Stimulated activated CD8-positive, alpha-beta memory T cell treated with anti-CD3 and anti-CD28 coated beads, Interleukin-2, amount 100 ng/mL, for 48 hours (primary cell): ENCODE measurements around the gene PNPLA3.

Source experiments
- DNase-seq, 2 donors: peaks; one replicate each; pipeline ENCODE4 v3.0.0-alpha.2; 2020; ENCODE audit warnings: low read depth in 2 of 2

The PNPLA3 gene

DNA sequence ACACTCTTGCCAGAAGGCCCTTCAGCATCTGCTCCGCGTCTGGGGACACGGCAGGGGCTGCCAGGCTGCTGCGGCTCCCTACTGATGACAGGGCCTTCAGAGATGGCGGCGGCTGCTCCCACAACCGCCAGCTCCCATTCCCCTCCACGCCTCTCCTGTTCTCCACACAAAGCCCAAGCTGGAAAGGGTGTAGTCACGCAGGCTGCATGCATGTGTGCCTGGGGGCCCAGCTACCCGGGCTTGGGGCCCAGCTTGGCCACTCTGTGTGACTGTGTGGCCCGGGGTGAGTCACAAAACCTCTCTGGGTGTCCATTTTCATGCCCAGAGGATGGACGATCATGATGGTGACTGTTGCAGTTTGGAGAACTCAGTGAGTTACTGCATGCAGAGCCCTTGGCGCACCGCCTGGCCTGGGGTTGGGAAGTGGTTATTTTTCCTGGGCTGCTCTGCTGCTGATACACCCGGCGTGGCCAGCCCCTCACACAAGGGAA is 68.8 kb downstream of the PNPLA3 start:
- DNase-seq, result no peak

- DNase-seq, result peak; percentile 34 to 40
Observed at GRCh38 chr22:43993072-43993760, 69.6 kb downstream of the PNPLA3 start.

DNA sequence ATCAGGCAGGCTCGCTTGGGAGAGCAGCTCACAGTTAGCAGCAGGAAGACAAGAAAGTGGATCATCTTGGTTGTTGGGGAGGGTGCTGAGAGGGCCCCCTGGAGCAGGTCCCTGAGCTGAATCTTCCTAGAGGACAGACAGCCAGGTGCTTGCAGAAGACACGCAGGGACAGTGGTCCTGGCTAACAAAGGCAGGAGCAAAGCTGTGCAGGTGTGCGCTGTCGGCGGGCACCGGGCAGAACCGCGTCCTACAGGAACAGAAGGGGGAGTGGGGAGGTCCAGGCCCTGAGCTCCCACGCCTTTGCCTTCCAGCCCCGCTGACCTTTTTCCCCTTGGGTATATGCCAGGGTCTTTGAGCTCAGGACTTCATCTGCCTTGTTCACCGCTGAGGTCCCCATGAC is 70.4 kb downstream of the PNPLA3 start:
- DNase-seq, result no peak

GRCh38 chr22:43994416-43994815 is 70.8 kb downstream of the PNPLA3 start:
- no peak for DNase-seq

- no peak for DNase-seq
Observed at GRCh38 chr22:43995057-43995685, 71.6 kb downstream of the PNPLA3 start.

- DNase-seq, result no peak
Observed at GRCh38 chr22:43995798-43996169, 72.2 kb downstream of the PNPLA3 start.

GRCh38 chr22:43996170-43996980 is 72.8 kb downstream of the PNPLA3 start:
- peak; percentile 53 to 56 for DNase-seq

DNA sequence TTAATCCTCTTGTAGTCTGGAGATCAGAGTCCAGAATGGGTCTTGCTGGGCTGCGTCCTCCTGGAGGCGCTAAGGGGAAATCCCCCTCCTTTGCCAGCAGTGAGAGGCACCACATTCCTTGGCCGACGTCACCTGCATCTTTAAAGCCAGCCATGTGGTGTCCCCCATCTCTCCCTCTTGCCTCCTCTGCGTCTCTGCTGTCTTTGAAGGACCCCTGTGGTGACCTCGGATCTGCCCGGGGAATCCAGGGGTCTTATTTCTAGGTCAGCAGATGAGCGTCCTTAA is 73.3 kb downstream of the PNPLA3 start:
- no peak for DNase-seq
